ENCODE measurements around the gene RIPOR3. TPM values are rescaled to one million over a fixed set of nuclear protein-coding genes. Genes with fewer than 3 reads are reported as not detected.
"Not testable (repeated sequence)": the region's sequence is repeated elsewhere in the genome, so short reads cannot be mapped to it uniquely, and the experiment has no call there.

The RIPOR3 gene
- total RNA-seq, 1 donor from 2014 or later: 15.1 TPM

DNA sequence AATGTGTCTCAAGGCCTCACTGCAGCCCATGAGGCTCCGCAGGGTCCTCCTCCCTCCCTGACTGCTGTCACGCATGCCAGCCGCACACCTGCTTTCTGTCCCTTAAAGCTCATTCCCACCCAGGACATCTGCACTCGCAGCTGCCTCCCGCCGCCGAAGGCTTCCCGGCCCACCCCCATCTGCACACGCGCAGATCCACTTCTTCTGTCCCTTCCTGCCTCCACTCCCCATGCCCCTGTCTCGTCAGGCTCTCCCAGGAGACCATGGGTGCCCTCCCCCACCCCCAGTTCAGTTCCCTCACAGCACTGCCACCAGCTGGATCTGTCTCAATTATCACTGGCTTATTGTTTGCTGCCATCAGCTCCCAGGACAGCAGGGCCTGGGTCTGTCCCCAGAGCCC, 63.0 kb downstream of the RIPOR3 start:
- DNase-seq (ENCODE audit: low spot score in 2 of 2): no peak
- Histone ChIP-seq H3K4me3 (no peak overlapping the region), H3K4me1 (no peaks in the 10 kb centered on the region), H3K36me3 (no peaks in the 10 kb centered on the region), H3K9me3 (no peaks in the 10 kb centered on the region), H3K27me3 (no peaks in the 10 kb centered on the region), H3K27ac (no peak overlapping the region)
- intact Hi-C loops (cut with DNase I): no loop called here
- no peak for TF ChIP-seq CTCF (IDR thresholded peaks at IDR 0.05)

GRCh38 chr20:50627747-50628146, 63.6 kb downstream of the RIPOR3 start:
- Histone ChIP-seq H3K4me3 (no peak overlapping the region), H3K27me3 (no peaks in the 10 kb centered on the region), H3K27ac (no peak overlapping the region), H3K36me3 (no peaks in the 10 kb centered on the region), H3K4me1 (no peaks in the 10 kb centered on the region), H3K9me3 (no peaks in the 10 kb centered on the region)
- DNase-seq (ENCODE audit: low spot score in 2 of 2): no peak
- TF ChIP-seq CTCF (IDR thresholded peaks at IDR 0.05): no peak
- intact Hi-C loops (cut with DNase I): loop anchor here (2.0 kb wide), 1 partner anchor 117 kb away; no protein-coding TSS in a partner anchor

- TF ChIP-seq CTCF (IDR thresholded peaks at IDR 0.05): peak; percentile 29 to 61 (median 55)
- Histone ChIP-seq H3K4me1 (no peaks in the 10 kb centered on the region), H3K9me3 (peaks cover 1 to 3% of the 10 kb centered on the region in 2 donors), H3K4me3 (no peak overlapping the region), H3K27ac (no peak overlapping the region), H3K27me3 (no peaks in the 10 kb centered on the region), H3K36me3 (no peaks in the 10 kb centered on the region)
- intact Hi-C loops (cut with DNase I): loop anchor here (2.0 kb wide), 1 partner anchor 119 kb away; no protein-coding TSS in a partner anchor
- DNase-seq (ENCODE audit: low spot score in 2 of 2): peak in 1 of 2 donors; percentile 67
Observed at GRCh38 chr20:50625986-50626677, 65.2 kb downstream of the RIPOR3 start.

GRCh38 chr20:50624351-50625016, 66.9 kb downstream of the RIPOR3 start:
- H3K4me3 ChIP-seq: no peak overlapping the region
- intact Hi-C loops (cut with DNase I): no loop called here

DNA sequence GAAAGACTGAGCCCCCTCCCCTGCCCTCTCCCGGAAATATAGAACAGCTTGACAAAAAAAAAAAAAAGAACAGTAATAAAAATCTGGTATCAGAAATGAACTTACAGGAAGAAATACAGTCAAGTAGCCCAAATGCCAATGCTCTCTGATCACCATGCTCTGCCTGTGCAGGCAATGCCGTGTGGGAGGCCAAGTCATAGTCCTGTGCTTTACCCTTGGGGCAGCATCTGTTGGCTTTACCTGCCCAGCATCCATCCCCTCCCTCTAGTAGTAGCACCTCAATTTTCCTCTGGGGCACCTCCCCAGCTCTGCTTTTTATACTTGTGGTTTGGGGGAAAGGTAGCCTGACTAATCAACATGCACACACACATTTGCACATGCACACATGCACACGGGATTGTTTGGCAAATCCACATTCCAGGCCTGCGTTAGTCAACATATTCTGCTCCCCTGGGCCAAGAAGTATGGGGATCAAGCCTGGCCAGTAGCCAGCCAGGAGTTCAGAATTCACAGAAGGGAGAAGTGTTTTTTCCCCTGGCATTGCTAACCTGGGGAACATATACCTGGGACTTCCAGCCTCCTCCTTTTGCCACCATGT, 70.2 kb downstream of the RIPOR3 start:
- DNase-seq (ENCODE audit: low spot score in 2 of 2): no peak
- H3K9me3 ChIP-seq: peaks cover 4 to 5% of the 10 kb centered on the region in 2 donors
- H3K4me3 ChIP-seq: no peak overlapping the region
- TF ChIP-seq CTCF (IDR thresholded peaks at IDR 0.05): no peak
- intact Hi-C loops (cut with DNase I): no loop called here
- no peaks in the 10 kb centered on the region for H3K27me3 ChIP-seq
- H3K4me1 ChIP-seq: no peaks in the 10 kb centered on the region
- H3K36me3 ChIP-seq: no peaks in the 10 kb centered on the region
- no peak overlapping the region for H3K27ac ChIP-seq

More at GRCh38 chr20:50624351-50625016, 66.9 kb downstream of the RIPOR3 start:
- Histone ChIP-seq H3K27me3 (no peaks in the 10 kb centered on the region), H3K27ac (no peak overlapping the region), H3K36me3 (no peaks in the 10 kb centered on the region), H3K9me3 (peaks cover 4 to 5% of the 10 kb centered on the region in 2 donors), H3K4me1 (no peaks in the 10 kb centered on the region)
- DNase-seq (ENCODE audit: low spot score in 2 of 2): no peak
- no peak for TF ChIP-seq CTCF (IDR thresholded peaks at IDR 0.05)

GRCh38 chr20:50620459-50620858, 70.9 kb downstream of the RIPOR3 start:
- H3K36me3 ChIP-seq; H3K27ac ChIP-seq; DNase-seq (ENCODE audit: low spot score in 2 of 2); intact Hi-C loops (cut with DNase I); H3K9me3 ChIP-seq; H3K4me1 ChIP-seq; H3K27me3 ChIP-seq; H3K4me3 ChIP-seq: not testable (repeated sequence)
